GM19099 (cell line): ENCODE results near the gene KRT32.

Source experiments
- POLR2A ChIP-seq: IDR thresholded peaks from 3 replicates; pipeline ENCODE4 v1.6.1; 2011; ENCODE audit warnings: low read depth; ENCODE audit not compliant: insufficient read length; ENCODE audit errors: extremely low read depth

The KRT32 gene

GRCh38 chr17:41466988-41467387, at the start of gene KRT32:
KRT32 (minus strand) TSS chr17:41467386; CDS start chr17:41467325, 61 bp downstream.
- TF ChIP-seq POLR2A: no peak

DNA sequence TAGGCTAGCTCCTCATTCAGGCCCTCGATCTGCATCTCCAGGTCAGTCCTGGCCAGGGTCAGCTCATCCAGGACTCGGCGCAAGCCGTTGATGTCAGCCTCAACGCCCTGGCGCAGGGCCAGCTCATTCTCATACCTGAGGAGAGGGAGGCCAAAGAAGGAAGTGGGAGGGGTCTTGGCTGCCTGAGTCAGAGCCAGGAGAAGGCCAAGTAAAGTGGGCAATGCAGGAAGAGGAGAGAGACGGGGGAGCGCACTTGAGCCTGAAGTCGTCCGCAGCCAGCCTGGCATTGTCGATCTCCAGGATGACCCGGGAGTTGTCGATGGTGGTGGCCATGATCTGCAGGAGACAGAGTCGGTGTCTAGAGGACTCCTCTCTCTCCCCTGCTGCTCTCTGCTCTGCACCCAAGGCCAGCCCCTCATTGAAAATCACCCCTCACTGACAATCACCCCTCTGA, 49.7 kb upstream of the KRT32 start:
- no peak for TF ChIP-seq POLR2A

DNA sequence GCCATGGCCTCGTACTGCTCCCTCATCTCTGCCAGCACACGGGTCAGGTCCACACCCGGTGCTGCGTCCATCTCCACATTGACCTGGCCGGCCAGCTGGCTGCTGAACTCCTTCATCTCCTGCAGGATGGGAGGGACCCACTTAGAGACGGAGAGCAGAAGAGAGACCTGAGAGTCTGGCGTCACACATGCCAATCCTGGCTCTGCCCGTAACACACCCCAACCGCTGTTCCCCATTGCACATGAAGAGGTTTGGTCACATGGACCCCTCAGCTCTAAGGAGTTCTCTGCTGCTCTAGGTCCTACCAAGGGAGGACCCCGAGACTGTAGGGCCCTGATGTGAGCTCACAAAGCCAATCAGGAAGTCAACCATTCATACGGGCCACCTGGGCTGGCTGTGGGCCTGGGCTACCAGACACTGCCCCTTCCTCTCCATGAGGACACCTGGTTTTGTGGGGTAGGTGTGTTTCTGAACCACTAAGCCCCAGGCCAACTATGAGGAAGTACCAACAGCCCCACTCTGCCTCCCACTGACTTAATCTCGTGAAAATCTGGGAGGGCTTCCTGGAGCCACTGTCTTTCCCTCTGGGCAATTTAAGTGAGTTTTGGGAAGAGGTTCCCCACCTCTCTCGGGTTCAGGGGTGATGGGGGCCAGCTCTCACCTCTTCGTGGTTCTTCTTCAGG, 49.1 kb upstream of the KRT32 start:
- no peak for TF ChIP-seq POLR2A

GRCh38 chr17:41513168-41513547, 46.0 kb upstream of the KRT32 start:
- no peak for TF ChIP-seq POLR2A

- no peak for TF ChIP-seq POLR2A
Observed at GRCh38 chr17:41512546-41513167, 45.5 kb upstream of the KRT32 start.

GRCh38 chr17:41511716-41512115, 44.5 kb upstream of the KRT32 start:
- no peak for TF ChIP-seq POLR2A

- no peak for TF ChIP-seq POLR2A
Observed at GRCh38 chr17:41511116-41511515, 43.9 kb upstream of the KRT32 start.

DNA sequence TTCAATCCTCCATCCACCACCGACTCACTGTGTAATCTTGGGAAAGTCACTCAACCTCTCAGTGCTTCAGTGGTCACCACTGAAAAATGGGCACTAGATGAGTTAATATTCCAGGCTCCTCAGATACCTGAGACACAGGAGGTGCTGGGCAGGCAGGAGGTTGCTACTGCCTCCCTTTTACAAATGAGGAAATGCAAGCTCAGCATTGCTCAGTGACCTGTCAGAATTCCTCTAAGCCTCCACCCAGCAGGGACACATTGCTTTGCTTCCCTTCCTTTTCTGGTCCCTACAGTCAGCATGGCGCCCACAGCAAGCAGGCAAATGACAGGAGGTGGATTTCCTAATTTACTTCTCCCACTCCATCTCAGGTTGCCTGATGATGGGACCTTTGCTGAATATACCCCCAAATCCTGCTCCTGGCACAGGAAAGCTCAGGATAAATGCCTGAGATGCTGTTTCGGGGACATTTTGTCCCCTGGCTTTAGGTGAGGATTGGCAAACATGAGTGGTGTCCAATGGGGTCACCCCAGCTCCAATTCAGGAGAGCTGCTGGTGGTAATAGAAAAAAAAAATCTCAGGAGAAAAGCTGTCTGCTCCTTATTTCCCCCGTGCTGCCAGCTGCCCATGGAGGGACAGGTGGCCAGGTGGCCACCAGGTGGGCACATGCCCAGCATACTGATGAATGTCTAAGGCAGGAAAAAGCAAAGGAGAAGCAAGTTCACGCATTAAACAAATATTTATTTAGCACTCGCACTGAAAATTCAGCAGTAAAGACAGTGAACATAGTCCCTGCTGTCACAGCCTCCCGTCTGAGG, 43.3 kb upstream of the KRT32 start:
- no peak for TF ChIP-seq POLR2A

DNA sequence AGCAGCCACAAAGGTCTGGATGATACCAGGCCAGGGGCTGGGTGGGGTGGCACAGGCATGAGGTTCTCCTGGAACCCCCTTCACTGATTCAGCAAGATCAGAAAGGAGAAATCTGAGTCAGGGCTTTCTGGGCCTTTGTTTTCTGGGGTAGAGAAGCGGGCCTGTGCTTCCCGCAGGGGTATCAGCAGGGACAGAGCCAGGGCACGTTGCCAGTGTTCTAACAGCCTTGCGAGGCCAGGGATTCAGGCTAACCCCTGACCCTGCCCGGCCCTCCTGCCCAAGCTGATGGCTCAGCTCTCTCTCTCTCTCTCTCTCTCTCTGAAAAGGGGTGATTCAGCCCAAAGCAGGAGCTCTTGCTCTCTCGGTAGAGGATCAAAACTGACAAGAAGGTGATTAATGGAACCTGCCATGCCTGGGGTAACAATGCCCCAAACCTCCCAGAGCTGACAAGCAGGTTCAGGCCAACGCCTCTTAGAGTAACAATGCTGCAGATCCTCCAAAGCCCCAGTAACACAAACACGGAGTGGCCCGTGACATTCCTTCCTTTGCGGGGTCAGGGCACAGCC, 40.2 kb upstream of the KRT32 start:
- TF ChIP-seq POLR2A: no peak

- TF ChIP-seq POLR2A: no peak
Observed at GRCh38 chr17:41505809-41506767, 38.9 kb upstream of the KRT32 start.

DNA sequence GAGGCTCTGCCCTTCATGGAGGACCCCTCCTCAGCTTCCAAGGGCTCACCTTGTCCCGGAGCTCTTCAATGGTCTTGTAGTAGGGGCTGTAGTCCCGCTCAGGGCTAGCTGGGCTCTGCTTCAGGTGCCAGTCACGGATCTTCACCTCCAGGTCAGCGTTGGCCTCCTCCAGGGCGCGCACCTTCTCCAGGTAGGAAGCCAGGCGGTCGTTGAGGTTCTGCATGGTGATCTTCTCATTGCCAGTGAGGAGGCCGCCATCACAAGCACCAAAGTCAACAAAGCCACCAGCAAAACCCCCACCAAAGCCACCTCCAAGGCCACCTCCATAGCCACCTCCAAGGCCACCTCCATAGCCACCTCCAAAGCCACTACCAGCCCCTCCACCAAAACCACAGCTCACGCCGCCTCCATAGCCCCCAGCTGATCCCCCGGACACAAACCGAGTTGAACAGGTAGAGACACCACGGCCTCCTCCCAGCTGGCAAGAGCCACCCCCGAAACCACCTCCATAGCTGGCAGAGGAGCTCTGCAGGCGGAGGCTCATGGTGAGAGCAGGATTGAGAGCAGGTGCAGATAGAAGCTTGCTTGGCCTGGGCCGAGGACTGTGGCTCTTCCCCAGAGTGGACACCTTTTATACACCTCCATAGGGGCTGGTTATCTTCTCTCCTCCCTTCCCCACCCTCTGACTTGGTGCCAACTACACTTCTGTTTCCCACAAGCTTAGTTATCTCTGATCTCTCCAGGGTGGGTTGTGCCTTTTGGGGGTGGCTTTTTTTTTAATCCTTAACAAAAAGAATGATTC, 38.0 kb upstream of the KRT32 start, which contains the start of gene KRT13:
KRT13 (minus strand) TSS at position 606 of the 802 bp plus-strand sequence; CDS start at position 544, 62 bp downstream.
- TF ChIP-seq POLR2A: no peak

- TF ChIP-seq POLR2A: no peak
Observed at GRCh38 chr17:41504246-41504977, 37.2 kb upstream of the KRT32 start.

GRCh38 chr17:41503202-41503601, 36.0 kb upstream of the KRT32 start:
- no peak for TF ChIP-seq POLR2A
